Left forelimb (tissue), 1 donor: ENCODE data around the gene HEATR1.
A peak's percentile ranks its signal among the peaks of the same experiment; 100 is the strongest.
"Not testable (repeated sequence)": the region's sequence is repeated elsewhere in the genome, so short reads cannot be mapped to it uniquely, and the experiment has no call there.

ENCODE experiments used
- DNase-seq: peaks from one replicate; pipeline ENCODE4 v3.0.0-alpha.2; 2018; ENCODE audit warnings: low spot score

Gene HEATR1

GRCh38 chr1:236603991-236604904, at the start of gene HEATR1:
Gene HEATR1, minus strand, starts transcription at chr1:236604516. Its CDS starts 421 bp downstream, at chr1:236604095.
- peak; percentile 95 for DNase-seq

DNA sequence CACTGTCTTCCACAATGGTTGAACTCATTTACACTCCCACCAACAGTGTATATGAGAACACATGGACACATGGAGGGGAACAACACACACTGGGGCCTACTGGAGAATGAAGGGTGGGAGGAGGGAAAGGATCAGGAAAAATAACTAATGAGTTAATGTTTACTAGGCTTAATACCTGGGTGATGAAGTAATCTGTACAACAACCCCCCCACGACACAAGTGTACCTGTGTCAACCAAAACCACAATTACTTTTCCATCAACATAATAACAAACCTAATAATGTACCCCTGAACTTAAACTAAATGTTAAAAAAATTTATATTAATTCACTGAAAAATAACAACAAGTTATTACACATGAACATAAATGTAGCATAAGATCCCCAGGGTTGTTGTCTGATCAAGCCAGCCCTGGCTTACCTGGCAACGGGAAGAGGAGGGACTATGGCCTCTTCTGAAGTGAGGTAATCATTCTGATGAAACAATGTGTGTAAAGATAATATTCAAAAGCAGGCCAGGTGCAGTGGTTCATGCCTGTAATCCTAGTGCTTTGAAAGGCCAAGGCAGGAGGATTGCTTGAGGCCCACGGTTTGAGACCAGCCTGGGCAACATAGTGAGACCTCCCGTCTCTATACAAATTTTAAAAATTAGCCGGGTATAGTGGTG, 40.8 kb upstream of the HEATR1 start:
- no peak for DNase-seq

DNA sequence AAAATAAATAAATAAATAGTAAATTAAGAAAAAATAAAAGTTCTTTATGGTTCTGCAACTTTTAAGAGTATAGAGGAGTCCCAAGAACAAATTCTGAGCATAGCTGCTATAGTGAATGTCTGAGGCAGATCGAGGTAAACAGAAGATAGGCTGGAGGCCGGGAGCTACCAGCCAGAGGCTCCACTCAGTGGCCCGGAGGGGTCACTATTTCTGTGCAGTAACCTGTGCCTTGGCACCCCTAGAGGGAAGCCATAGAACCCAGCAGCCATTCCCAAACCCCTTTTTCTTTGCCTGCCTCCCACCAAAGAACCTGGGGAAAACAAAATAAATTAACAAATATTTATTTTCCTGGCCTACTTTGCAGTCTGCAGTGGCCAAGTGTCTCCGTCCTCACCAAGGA, 38.4 kb upstream of the HEATR1 start:
- no peak for DNase-seq

GRCh38 chr1:236639686-236640085, 35.4 kb upstream of the HEATR1 start:
- no peak for DNase-seq

DNA sequence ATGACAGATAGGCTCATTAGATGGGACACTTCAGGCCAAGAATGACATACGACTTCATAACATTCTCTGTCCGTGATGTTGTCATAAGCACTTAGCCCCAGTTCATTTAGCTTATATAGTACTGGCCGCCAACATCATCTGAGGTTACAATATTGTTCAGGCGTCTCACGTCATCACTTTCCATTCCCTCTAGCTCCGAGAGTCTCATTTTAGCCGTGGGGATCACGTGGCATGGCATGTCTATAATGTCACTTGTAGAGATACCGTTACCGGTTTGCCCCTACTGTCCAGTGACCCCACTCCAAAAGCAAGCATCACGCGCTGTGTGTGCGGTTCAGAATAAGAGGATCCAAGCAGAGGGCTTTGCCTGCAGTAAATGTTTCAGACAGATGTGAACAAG, 34.6 kb upstream of the HEATR1 start:
- DNase-seq: no peak

DNA sequence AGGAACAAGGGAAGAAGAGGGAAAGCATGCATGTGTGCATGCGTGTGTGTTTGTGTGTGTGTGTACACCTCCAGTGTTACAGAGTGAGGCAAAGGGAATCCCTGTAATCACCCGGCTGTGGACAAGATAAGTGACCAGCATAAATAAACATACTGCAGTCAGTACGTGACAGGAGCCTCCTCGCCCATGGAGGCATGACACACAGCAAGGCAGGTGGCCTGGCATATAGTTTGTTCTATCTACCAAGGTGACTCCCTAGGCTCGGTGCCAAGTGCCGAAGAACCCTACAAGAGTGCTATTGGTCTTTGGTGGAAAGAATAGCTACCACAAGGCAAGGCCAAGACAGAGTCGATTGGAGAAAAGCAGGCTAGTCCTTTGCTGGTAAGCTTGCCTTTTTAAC, 31.7 kb upstream of the HEATR1 start:
- DNase-seq: no peak

- no peak for DNase-seq
These were observed 23.6 kb upstream of the HEATR1 start for GRCh38 chr1:236627727-236628408.

DNA sequence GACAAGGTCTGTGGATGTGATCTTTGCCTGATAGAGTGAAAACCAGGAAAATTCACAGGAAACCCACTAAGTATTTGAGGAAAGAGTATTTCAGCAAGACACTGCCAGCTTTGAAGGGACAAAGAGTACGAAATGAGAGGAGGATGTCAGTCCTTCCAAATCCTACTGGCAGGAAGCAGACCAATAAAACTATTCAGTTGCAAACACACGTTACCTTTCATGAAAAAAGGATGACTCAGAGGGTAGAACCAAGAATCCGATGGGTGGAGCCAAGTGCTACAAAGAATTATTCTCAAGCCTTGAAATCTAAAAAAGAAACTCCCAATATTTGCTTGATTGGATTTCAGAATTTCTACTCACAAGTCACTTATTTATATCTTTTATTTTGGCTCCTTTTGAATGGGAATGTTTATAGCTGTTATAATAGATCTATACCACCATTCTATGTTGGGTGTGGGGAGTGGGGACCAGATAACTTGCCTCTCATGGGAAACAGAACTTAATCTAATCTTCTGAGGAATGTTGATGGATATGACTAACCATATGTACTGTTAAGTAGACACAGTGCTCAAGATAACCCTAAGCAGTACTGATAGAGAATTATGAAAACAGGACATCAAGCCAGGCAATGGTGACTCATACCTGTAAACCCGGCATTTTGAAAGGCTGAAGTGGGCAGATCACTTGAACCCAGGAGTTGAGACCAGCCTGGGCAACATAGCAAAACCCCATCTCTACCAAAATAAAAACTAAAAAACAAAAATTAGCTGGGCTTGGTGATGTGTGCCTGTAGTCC, 19.3 kb upstream of the HEATR1 start:
- DNase-seq: no peak

GRCh38 chr1:236622407-236622806, 18.1 kb upstream of the HEATR1 start:
- no peak for DNase-seq

GRCh38 chr1:236619398-236619797, 15.1 kb upstream of the HEATR1 start:
- no peak for DNase-seq

DNA sequence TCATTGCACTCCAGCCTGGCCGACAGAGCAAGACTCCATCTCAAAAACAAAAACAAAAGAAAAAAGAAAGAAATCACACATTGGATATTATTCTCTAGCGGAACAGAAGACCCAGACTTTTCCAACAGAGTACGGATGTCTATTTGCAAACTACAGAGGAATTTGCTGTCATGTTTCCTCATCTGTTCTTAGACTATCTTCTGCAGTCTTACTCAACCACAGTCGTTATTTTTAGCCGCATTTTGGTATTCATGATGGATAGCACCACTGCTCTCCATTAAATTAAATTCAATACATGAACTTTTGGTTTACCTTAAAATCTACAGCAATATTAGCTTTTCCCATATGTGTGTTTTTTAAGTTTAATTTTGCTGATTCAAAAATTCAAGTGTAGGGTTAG, 14.2 kb upstream of the HEATR1 start:
- no peak for DNase-seq

GRCh38 chr1:236615399-236616148, 11.3 kb upstream of the HEATR1 start:
- DNase-seq: no peak

DNA sequence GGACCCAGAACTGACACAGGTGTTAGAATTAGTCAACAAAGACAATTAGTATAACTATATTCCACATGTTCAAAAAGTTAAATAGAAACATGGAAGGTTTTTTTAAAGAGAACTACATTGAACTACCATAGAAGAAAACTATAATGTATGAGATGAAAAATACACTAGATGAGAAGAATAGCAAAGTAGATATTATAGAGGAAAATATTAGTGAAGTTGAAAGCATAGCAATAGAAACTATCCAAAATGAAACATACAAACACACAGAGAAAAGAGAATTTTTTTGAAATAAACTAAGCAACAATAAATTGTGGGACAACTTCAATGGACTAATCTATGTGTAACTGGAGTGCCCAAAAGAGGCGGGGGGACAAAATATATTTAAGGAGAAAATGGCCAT, 8.0 kb upstream of the HEATR1 start:
- DNase-seq: no peak

DNA sequence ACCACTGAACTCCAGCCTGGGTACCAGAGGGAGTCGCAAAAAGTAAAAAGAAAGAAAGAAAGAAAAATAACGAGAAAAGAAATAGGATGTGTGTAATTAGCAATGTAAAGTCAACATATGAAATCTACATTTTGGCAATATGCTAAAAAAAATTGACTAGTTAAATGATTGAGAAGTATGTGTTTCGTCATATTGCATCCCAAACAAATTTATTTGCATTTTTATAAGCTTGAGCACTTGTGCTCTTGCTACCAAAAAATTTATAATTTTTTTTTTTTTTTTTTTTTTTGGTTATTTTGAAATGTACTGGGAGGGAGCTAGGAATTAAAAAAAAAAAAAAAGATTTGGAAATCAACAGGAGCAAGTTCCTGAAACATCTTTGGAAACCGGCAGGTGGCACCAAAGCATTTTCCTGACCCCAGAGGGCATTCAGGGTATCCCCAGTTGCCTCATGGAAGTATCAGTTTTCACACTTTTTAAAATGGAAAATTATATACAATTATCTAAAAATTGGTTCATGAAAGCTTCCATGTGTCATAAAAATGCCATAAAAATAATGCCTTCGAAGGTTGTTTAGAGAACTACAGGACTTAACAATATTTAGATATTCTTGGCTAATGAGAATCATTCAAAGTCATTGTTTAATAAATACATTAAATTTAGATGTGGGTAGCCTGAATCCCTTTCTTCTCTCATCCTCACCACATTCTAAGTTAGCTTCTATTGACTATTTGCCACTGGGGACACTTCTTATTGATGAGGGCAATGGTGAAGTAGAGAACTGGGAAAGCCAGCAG, 4.8 kb upstream of the HEATR1 start:
- DNase-seq: no peak

GRCh38 chr1:236607597-236607996, 3.3 kb upstream of the HEATR1 start:
- DNase-seq: not testable (repeated sequence)

GRCh38 chr1:236604905-236605806, 840 bp upstream of the HEATR1 start:
- DNase-seq: no peak

DNA sequence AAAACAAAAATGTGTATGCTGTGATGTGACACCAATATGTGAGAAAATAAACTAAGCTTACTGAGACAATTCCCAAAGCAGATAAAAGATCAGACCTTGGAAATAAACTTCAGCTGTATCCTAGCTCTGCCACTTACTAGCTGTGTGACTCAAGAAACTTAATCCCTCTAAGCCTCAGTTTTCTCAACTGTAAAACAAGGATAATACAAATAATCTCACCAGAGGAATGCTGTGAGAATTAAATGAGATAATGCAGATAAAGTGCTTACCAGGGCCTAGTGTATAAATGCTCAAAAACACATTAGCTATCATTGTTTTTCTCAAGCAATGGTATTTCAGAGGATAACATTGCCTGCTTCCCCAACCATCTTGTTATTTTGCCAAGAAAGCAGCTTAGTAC, 2.1 kb downstream of the HEATR1 start:
- DNase-seq: no peak

GRCh38 chr1:236590553-236591150, 13.7 kb downstream of the HEATR1 start:
- no peak for DNase-seq

- no peak for DNase-seq
These were observed 14.8 kb downstream of the HEATR1 start for GRCh38 chr1:236589531-236589930.
